Fibroblast of upper back skin (primary cell): ENCODE data around the gene CACFD1.

Experiments
- DNase-seq: peaks from one replicate; pipeline ENCODE4 v3.0.0-alpha.2; 2013

The CACFD1 gene

GRCh38 chr9:133485531-133486260 is 25.9 kb downstream of the CACFD1 start:
- DNase-seq: no peak

GRCh38 chr9:133487331-133487725 is 27.6 kb downstream of the CACFD1 start:
- DNase-seq: no peak

GRCh38 chr9:133488686-133489252 is 29.0 kb downstream of the CACFD1 start:
- no peak for DNase-seq

- DNase-seq: no peak
Measured at GRCh38 chr9:133489253-133490190, 29.7 kb downstream of the CACFD1 start.

GRCh38 chr9:133490201-133490681 is 30.5 kb downstream of the CACFD1 start:
- no peak for DNase-seq

GRCh38 chr9:133490865-133491655 is 31.3 kb downstream of the CACFD1 start:
- DNase-seq: no peak

GRCh38 chr9:133491656-133491925 is 31.8 kb downstream of the CACFD1 start:
- no peak for DNase-seq

GRCh38 chr9:133492061-133493021 is 32.6 kb downstream of the CACFD1 start:
- no peak for DNase-seq

GRCh38 chr9:133493428-133493827 is 33.6 kb downstream of the CACFD1 start:
- no peak for DNase-seq

GRCh38 chr9:133493845-133494540 is 34.2 kb downstream of the CACFD1 start:
- DNase-seq: no peak

- DNase-seq: no peak
Measured at GRCh38 chr9:133494636-133495326, 35.0 kb downstream of the CACFD1 start.

- DNase-seq: no peak
Measured at GRCh38 chr9:133495327-133496293, 35.8 kb downstream of the CACFD1 start.

- no peak for DNase-seq
Measured at GRCh38 chr9:133496861-133497842, 37.4 kb downstream of the CACFD1 start.

- no peak for DNase-seq
Measured at GRCh38 chr9:133499132-133499891, 39.5 kb downstream of the CACFD1 start.

GRCh38 chr9:133499892-133500270 is 40.1 kb downstream of the CACFD1 start:
- DNase-seq: no peak

GRCh38 chr9:133502112-133502511 is 42.3 kb downstream of the CACFD1 start:
- DNase-seq: no peak

- DNase-seq: peak; percentile 31
Measured at GRCh38 chr9:133505186-133505830, 45.5 kb downstream of the CACFD1 start.
